GM12878 (cell line): Measurements from ENCODE around the gene DCTN5. TPM values are rescaled to one million over a fixed set of nuclear protein-coding genes. Genes with fewer than 3 reads are reported as not detected.

ENCODE experiments used
- EP300 ChIP-seq, 2 experiments: fragments of 150-350 bp in 1 of 2; IDR thresholded peaks; 2 replicates each; pipeline ENCODE4 v1.6.1; 2011 to 2012; ENCODE audit warnings: low read depth in 2 of 2, low read length in 2 of 2, borderline replicate concordance in 1 of 2, improper control_type of control experiment in 1 of 2, inconsistent platforms in 1 of 2; ENCODE audit not compliant: control insufficient read depth in 1 of 2
- FOXK2 ChIP-seq: fragments of 450-650 bp; IDR thresholded peaks from 2 replicates; pipeline ENCODE4 v1.6.1; 2017; ENCODE audit warnings: mild to moderate bottlenecking, moderate library complexity
- GATAD2B ChIP-seq: fragments of 450-650 bp; conservative IDR thresholded peaks from 2 replicates; pipeline ENCODE4 v1.6.1; 2017; ENCODE audit warnings: low read depth, mild to moderate bottlenecking, moderate library complexity
- JUND ChIP-seq: IDR thresholded peaks from 2 replicates; pipeline ENCODE4 v1.6.1; 2012; ENCODE audit warnings: low read depth, mild to moderate bottlenecking, low read length, improper control_type of control experiment, moderate library complexity
- KDM1A ChIP-seq: fragments of 200-600 bp; sonication (generic); IDR thresholded peaks from 2 replicates; pipeline ENCODE4 v1.6.1; 2016; ENCODE audit warnings: borderline replicate concordance
- PAX8 ChIP-seq: fragments of 450-650 bp; IDR thresholded peaks from 2 replicates; pipeline ENCODE4 v1.6.1; 2017; ENCODE audit warnings: mild to moderate bottlenecking, moderate library complexity
- POLR2A ChIP-seq: IDR thresholded peaks from 2 replicates; pipeline ENCODE4 v1.6.1; 2011; ENCODE audit warnings: low read depth, mild to moderate bottlenecking, low read length
- SMAD1 ChIP-seq: fragments of 450-650 bp; IDR thresholded peaks from 2 replicates; pipeline ENCODE4 v1.6.1; 2018; ENCODE audit warnings: mild to moderate bottlenecking, low read depth; ENCODE audit not compliant: partially characterized antibody
- SMAD5 ChIP-seq: IDR thresholded peaks from 2 replicates; pipeline ENCODE4 v1.6.1; 2016; ENCODE audit warnings: antibody characterized with exemption, low read depth
- SMC3 ChIP-seq: IDR thresholded peaks from 2 replicates; pipeline ENCODE4 v1.6.1; 2011; ENCODE audit warnings: low read length, improper control_type of control experiment, borderline replicate concordance
- TARDBP ChIP-seq: IDR thresholded peaks from 2 replicates; pipeline ENCODE4 v1.6.1; 2016; ENCODE audit warnings: borderline replicate concordance
- ZNF274 ChIP-seq: IDR thresholded peaks from one replicate; pipeline ENCODE4 v1.8.0; 2011; ENCODE audit not compliant: insufficient read length, insufficient read depth
- ZNF622 ChIP-seq: fragments of 450-650 bp; IDR thresholded peaks from 2 replicates; pipeline ENCODE4 v1.6.1; 2017; ENCODE audit warnings: mild to moderate bottlenecking, inconsistent platforms
- polyA plus RNA-seq, 11 experiments: library from polyadenylated mRNA; depleted of rRNA in 4 of 11; unstranded in 6 of 11; stranded (reverse) in 5 of 11; fragments of >200 nt; fragmentation: Nextera tagmentation in 4 of 11; fragmentation: Illumina TruSeq in 1 of 11; extraction: Ambion mirVana in 4 of 11; extraction: Trizol in 1 of 11; gene quantifications; 1 replicate in 1 of 11; 2 replicates in 10 of 11; pipeline versions ENCODE4 v1.2.1 to v1.2.3, GENCODE V29; 2011 to 2016; ENCODE audit warnings: inconsistent platforms in 2 of 11, missing spikeins in 2 of 11, low read depth in 1 of 11
- total RNA-seq, 4 experiments: library from RNA; depleted of rRNA in 3 of 4; stranded (reverse); fragments of >200 nt in 3 of 4; fragmentation: Illumina TruSeq in 1 of 4; extraction: Trizol in 1 of 4; gene quantifications; 2 replicates each; pipeline versions ENCODE4 v1.2.1 to v1.2.3, GENCODE V29; 2013 to 2021
- TF ChIP-seq, protein P1 (sequence below): IDR thresholded peaks from 2 replicates; pipeline ENCODE4 v1.6.1; 2012; ENCODE audit warnings: improper control_type of control experiment, low read depth, low read length; ENCODE audit not compliant: insufficient replicate concordance
- TF ChIP-seq, protein P2 (sequence below): fragments of 450-650 bp; IDR thresholded peaks from 2 replicates; pipeline ENCODE4 v1.6.1; 2017; ENCODE audit warnings: antibody characterized with exemption, mild to moderate bottlenecking, moderate library complexity

Gene DCTN5
- total and polyA plus RNA-seq, 10 of the 15 experiments (the other 5 are each of a cell fraction or from before 2014, with no cell fraction given), result 49.1 to 153 (median 81.4) TPM

DNA sequence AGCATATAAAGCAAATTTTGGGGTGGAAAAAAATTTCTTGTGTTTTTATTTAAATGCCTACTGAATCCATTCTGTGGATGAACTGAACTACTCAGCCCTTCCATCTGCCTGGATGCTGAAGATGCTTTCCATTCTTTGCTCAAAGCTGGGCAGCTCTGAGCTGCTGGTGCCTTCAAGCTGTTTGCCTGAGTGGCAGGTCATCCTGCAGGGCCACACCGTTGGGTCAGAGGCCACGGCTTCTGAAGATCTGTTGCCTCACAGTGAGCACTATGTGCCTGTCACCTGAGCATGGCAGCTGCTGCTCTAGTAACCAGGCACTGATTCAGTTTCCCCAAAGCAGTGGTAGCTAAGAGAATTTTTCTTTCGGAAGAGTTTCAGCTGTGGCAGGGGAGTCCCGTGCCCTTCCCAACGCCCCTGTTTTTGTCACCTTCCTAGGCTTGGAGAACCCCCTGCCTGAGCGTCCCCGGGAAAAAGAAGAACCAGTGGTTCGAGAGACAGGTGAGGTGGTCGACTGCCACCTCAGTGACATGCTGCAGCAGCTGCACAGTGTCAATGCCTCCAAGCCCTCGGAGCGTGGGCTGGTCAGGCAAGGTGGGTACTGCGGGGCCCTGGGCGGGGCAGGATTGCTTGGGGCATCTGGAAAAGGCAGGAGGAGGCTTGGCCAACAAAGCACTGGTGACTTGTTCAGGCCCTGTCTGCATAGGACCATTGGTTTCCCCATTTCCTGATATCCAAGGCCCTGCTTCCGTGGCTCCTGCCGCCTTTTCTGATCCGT, 46.0 kb downstream of the DCTN5 start (continued):
- TF ChIP-seq, protein P1, sequence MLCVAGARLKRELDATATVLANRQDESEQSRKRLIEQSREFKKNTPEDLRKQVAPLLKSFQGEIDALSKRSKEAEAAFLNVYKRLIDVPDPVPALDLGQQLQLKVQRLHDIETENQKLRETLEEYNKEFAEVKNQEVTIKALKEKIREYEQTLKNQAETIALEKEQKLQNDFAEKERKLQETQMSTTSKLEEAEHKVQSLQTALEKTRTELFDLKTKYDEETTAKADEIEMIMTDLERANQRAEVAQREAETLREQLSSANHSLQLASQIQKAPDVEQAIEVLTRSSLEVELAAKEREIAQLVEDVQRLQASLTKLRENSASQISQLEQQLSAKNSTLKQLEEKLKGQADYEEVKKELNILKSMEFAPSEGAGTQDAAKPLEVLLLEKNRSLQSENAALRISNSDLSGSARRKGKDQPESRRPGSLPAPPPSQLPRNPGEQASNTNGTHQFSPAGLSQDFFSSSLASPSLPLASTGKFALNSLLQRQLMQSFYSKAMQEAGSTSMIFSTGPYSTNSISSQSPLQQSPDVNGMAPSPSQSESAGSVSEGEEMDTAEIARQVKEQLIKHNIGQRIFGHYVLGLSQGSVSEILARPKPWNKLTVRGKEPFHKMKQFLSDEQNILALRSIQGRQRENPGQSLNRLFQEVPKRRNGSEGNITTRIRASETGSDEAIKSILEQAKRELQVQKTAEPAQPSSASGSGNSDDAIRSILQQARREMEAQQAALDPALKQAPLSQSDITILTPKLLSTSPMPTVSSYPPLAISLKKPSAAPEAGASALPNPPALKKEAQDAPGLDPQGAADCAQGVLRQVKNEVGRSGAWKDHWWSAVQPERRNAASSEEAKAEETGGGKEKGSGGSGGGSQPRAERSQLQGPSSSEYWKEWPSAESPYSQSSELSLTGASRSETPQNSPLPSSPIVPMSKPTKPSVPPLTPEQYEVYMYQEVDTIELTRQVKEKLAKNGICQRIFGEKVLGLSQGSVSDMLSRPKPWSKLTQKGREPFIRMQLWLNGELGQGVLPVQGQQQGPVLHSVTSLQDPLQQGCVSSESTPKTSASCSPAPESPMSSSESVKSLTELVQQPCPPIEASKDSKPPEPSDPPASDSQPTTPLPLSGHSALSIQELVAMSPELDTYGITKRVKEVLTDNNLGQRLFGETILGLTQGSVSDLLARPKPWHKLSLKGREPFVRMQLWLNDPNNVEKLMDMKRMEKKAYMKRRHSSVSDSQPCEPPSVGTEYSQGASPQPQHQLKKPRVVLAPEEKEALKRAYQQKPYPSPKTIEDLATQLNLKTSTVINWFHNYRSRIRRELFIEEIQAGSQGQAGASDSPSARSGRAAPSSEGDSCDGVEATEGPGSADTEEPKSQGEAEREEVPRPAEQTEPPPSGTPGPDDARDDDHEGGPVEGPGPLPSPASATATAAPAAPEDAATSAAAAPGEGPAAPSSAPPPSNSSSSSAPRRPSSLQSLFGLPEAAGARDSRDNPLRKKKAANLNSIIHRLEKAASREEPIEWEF, result no peak
- no peak for TF ChIP-seq EP300 (IDR thresholded peaks at IDR 0.05; ENCODE audit: borderline replicate concordance in 1 of 2, control insufficient read depth in 1 of 2, low read depth in 2 of 2, low read length in 2 of 2)
- TF ChIP-seq GATAD2B, result no peak
- no peak for TF ChIP-seq POLR2A
- TF ChIP-seq SMAD1, result no peak
- TF ChIP-seq ZNF622, result no peak
- no peak for TF ChIP-seq ZNF274
- TF ChIP-seq FOXK2, result no peak
- TF ChIP-seq JUND, result no peak
- TF ChIP-seq, protein P2, sequence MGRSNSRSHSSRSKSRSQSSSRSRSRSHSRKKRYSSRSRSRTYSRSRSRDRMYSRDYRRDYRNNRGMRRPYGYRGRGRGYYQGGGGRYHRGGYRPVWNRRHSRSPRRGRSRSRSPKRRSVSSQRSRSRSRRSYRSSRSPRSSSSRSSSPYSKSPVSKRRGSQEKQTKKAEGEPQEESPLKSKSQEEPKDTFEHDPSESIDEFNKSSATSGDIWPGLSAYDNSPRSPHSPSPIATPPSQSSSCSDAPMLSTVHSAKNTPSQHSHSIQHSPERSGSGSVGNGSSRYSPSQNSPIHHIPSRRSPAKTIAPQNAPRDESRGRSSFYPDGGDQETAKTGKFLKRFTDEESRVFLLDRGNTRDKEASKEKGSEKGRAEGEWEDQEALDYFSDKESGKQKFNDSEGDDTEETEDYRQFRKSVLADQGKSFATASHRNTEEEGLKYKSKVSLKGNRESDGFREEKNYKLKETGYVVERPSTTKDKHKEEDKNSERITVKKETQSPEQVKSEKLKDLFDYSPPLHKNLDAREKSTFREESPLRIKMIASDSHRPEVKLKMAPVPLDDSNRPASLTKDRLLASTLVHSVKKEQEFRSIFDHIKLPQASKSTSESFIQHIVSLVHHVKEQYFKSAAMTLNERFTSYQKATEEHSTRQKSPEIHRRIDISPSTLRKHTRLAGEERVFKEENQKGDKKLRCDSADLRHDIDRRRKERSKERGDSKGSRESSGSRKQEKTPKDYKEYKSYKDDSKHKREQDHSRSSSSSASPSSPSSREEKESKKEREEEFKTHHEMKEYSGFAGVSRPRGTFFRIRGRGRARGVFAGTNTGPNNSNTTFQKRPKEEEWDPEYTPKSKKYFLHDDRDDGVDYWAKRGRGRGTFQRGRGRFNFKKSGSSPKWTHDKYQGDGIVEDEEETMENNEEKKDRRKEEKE, result no peak
- TF ChIP-seq PAX8, result no peak
- no peak for TF ChIP-seq TARDBP
- no peak for TF ChIP-seq SMC3
- no peak for TF ChIP-seq SMAD5
- no peak for TF ChIP-seq KDM1A
